HL-60/S4 treated with phorbol 12-myristate 13-acetate at 8.2 ng/mL for 4 days and 3 days (cell line): ENCODE data around the gene AFF1.

Source experiments
- in situ Hi-C: fragments of 300-500 bp; cut with MboI; formaldehyde crosslinking; loops from 2 replicates; pipeline ENCODE4 v1.15.0; 2022; ENCODE audit warnings: low sequenced_read_pairs

AFF1 gene

DNA sequence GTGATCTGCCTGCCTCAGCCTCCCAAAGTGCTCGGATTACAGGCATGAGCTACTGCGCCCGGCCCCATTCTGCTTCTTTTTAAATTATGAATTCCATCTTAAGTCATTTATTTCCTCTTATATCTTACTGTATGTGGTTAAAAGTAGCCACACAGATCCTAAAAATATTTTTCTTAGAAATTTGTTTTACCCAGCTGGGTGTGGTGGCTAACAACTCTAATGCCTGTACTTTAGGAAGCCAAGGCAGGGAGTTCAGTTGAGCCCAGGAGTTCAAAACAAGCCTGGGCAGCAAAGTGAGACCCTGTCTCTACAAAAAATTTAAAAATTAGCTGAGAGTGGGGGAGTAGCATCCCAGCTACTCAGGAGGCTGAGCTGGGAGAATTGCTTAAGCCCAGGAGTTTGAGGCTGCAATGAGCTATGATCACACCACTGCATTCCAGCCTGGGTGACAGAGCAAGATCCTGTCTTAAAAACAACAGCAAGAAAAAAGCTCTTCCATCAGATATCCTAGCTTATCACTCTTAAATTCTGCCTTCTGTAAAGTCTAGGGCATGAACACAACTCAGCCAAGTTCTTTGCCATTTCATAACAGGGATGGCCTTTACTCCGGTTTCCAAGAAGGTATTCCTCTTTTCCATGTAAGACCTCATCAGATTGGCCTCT is 15.1 kb upstream of the AFF1 start:
- in situ Hi-C loops, result loop anchor here (10.0 to 25.0 kb wide), 2 partner anchors 175 to 318 kb away; no protein-coding TSS in a partner anchor

DNA sequence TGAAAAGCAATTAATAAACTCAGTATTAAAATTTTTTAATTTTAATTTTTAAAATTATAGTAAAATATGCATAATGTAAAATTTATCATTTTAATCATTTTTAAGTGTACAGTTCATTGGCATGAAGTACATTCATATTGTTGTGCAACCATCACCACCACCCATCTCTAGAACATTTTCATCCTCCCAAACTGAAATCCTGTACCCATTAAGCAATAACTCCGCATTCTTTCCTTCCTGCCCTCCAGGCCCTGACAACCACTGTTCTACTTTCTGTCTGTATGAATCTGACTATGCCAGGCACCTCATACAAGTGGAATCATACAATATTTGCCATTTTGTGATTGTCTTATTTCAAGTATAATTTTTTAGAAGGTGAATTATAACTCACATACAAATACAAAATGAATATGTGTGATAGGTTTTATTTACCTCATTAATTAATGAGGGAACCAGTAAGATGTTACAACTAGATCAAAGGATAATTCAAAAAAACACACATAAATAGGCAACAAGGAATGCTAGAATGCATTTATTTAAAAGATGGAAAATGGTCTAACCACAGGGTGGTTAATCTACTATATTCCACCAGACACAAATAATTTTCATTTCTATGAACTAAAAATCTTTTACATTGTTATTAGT is 13.1 kb upstream of the AFF1 start:
- in situ Hi-C loops, result loop anchor here (10.0 to 25.0 kb wide), 2 partner anchors 173 to 316 kb away; no protein-coding TSS in a partner anchor

DNA sequence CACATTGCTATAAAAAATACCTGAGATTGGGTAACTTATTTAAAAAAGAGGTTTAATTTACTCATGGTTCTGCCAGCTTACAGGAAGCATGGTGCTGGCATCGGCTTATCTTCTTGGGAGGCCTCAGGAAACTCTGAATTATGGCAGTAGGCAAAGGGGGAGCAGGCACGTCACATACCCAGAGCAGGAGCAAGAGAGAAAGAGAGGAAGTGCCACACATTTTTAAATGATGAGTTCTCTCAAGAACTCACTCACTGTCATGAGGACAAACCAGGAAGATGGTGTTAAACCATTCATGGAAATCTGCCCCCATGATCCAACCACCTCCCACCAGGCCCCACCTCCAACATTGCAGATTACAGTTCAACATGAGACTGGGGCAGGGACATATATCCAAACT is 10.0 kb upstream of the AFF1 start:
- in situ Hi-C loops, result loop anchor here (10.0 to 25.0 kb wide), 2 partner anchors 170 to 312 kb away; no protein-coding TSS in a partner anchor

DNA sequence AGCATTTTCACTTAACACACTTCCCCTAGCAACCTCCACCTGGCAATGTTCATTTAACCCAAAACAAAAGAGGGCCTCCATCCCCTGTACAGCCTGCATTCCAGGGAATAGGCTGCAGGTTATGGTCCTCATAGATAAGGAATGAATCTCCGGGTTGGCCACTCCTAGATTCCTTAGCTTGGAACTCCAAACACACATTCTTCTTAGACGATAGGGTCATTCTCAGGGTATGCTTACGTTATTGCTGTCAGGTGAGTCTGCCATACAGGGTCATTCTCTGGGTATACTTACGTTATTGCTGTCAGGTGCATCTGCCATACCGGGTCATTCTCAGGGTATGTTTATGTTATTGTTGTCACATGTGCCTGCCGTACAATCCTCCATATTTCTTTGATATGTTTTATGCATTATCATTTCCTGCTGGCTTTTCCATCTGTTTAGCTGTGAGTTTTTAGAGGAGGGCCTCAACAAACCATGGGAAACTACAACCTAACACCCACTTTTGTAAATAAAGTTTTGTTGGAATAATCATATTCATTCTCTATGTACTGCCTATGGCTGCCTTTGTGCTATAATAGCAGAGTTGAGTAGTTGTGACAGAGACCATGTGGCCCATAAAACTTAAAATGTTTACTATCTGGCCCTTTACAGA is 8.2 kb upstream of the AFF1 start:
- in situ Hi-C loops, result loop anchor here (10.0 kb wide), 1 partner anchor 168 kb away; no protein-coding TSS in a partner anchor

DNA sequence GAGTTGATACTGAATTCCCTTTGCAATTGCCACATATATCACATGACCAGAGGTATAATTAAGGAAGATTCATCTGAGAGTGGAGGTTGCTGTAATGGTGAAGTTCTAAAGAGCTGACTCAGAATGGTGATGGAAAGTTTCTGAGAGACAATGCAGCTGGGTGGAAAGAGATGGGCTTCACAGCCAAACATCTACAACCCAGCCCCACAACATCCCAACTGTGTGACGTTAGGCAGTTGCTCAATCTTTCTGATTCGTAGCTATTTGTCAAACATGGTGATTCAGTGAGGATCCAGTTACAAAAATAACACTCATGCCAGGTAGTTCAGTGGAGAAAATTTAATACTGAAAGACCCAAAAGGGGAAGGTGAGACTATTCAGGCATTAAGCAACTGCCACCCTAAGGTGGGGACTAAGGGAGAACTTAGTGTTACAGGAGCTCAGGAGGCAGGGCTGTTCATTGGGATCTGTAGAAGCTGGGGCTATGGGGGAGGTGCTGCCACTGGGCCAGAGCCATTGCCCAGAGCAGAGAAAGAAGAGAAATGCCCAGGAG is 6.9 kb upstream of the AFF1 start:
- in situ Hi-C loops, result loop anchor here (10.0 kb wide), 1 partner anchor 167 kb away; no protein-coding TSS in a partner anchor

DNA sequence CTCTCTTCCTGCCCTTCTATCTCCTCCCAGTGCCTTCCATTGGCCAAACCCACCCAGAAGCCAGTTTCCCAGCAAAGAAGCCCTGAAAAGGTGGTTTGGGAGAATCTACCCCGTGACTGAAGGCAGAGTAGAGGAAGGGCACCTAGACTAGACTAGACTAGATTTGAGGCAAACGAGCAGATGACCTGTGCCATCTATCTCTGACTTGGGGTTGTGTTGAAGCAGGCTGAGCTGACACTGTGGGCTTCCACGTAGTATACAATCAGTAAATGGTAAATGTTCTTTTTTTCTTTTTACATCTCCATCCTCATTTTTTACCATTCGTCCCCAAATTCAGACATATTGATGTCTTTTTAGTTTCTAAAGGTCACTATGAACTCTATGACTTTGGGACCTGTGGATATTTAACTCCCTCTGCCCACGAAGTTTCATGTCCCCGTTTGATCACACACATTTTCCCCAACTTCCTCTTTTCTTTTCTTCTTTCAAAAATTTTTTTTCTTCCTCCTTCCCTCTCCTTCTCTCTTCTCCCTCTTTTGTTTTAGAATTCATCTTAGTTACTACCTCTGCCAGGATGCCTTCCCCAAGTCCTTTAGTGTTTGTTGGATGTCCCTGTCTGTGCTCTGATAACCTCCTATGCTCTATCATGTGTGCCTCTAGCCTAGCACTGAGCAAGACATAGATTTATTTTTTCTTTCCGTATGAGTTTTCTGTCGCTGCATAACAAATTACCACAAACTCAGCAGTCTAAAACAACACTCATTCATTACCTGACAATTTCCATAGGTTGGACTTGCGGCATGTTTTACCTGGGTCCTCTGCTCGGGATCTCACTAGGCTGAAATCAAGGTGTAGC is 6.2 kb upstream of the AFF1 start:
- in situ Hi-C loops, result loop anchor here (10.0 kb wide), 1 partner anchor 166 kb away; no protein-coding TSS in a partner anchor

DNA sequence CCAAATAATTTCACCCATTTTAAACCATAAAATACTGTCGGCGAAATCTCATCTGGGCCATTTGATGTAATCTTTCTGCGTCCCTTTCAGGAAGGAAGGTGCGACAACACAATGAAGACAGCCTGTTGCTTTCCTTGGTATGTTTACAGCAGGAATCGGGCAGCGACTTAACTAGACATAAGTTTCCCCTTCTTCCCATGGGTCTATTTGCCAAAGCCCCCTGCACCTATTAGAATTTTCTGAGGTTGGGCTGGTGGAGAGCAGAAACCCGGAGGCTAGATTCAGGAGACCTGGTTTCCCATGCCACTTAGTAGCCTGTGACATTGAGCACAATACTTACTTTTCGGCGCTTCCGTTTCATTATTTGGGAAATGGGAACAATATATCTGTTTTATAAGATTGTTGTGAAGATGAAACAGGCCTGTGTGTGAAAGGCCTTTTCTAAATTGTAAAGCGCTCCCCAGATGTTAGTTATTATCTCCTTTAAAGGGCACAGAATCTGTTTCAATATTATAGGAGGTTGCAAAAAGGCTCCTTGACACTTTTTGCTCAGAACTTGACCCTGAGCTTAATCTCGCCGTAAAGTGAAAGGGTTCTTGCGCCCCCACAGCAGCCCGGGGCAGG is 552 bp upstream of the AFF1 start:
- in situ Hi-C loops, result loop anchor here (10.0 kb wide), 1 partner anchor 71 kb away; no protein-coding TSS in a partner anchor

DNA sequence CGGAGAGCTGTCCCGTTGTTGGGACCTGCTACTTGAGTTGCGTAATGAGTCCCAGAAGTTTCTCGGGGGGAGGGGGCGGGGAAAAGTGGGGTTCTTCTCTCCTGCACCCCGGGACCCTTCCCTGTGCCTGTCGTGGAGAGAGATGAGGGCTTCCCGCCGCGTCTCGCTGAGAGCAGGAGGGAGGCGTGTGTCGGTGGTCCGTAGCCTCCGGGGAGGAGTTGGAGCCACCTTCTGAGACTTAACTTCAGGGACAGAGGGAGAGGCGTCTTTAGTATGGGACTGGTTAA is 698 bp downstream of the AFF1 start:
- in situ Hi-C loops, result loop anchor here (10.0 kb wide), 1 partner anchor 69 kb away; no protein-coding TSS in a partner anchor

DNA sequence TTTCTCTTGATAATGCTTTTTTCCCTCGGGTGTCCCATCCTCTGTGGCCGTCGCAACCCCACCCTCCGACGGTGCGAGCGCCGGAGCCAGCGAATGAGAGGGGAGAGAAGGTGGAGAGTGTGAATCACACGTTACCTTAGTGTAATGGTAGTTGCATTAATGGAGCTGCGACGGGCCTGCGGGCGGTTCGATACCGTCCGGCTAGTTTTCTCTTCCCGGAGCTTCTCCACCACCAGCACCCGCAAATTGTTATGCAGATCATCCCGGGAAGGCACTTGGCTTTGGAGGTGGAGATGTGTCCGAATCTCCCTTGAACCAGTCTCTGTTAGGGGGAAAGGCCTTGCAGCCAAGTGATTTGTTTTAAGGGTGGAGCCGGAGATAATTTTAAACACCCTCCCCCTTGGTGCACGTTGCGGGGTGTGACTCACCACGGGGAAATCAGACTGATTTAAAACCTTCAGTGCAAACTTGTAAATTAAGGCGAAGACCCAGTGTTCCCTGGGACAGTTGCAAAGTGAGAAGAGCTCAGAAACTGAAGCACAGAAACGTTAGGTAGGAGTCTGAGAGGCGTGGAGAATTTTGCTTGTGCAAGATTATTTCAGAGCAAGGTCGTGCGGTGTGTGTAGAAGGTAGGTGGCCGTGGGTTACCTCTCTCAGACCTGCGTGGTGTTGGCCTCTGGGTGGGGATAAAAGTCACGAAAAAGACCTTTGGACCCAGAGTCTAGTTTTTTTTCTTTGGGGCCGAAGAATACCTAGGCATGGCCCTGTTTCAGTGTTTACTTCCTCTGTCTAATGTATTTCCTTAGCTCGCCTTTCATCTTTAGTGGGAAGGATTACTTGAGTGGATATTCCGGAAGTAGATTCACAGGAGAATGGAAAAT is 1.3 kb downstream of the AFF1 start:
- in situ Hi-C loops, result loop anchor here (10.0 kb wide), 1 partner anchor 69 kb away; no protein-coding TSS in a partner anchor

DNA sequence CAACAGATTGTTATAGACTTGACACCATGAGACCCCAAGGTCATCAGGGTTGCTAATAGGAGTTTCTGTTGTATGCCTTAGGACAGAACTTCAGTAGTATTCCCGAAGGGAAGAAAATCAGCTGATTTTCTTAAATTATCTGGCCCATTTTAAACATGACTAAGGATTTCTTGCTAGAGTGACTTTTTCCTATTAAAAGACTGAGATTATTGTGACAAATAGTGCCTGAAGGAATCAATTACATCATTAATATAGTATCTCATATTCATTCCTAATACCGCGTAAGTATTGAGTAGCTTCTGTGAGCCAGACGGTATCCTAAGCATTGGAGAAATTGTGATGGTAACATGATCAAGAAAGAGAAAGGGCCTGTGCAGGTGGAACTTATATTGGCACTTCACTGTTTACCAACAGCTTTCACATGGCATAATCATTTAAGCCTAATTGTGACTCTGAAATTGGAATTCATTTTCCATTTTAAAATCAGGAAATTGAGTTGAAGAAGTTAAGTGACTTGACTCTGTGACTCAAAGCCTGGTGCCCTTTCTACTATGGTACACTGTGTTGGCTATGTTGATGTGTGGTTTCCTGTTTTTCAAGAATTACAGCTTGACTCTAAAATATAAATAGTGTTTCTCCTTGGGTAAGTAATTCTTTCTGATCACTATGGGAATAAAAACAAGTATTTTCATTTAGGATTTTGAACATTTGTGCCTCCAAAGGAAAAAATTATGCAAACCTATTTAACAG is 4.1 kb downstream of the AFF1 start:
- in situ Hi-C loops, result loop anchor here (10.0 kb wide), 1 partner anchor 66 kb away; no protein-coding TSS in a partner anchor

DNA sequence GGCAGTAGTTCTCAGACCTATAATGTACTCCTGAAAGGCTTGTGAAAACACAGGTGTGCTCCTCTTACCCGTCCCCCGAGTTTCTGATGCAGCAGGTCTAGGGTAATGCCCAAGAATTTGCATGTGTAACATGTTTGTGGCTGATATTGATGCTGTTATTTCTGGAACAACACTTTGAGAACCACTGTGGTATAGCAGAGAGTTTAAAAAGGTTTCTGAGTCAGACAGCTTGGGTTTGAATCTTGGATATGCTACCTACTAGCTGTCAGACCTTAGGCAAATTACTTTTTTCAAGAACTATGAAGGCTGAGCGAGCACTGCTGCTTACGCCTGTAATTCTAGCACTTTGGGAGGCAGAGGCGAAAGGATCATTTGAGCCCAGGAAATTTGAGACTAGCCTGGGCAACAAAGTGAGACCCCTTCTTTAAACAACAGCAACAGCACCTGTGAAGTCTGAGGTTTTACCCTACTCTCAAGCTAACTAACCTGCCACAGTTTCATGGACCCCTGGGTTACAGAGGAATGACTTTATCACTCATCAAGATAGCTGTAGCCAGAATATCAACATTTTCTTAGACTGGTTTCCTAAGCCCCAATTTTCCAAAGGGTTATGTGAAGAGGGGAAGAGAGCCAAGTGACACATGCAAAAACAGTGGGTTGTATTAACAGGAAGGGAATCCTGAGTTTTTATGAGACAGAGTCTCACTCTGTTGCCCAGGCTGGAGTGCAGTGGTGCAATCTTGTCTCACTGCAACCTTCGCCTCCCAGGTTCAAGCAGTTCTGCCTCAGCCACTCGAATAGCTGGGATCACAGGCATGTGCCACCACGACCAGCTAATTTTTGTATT is 5.1 kb downstream of the AFF1 start:
- in situ Hi-C loops, result loop anchor here (10.0 kb wide), 1 partner anchor 65 kb away; no protein-coding TSS in a partner anchor

DNA sequence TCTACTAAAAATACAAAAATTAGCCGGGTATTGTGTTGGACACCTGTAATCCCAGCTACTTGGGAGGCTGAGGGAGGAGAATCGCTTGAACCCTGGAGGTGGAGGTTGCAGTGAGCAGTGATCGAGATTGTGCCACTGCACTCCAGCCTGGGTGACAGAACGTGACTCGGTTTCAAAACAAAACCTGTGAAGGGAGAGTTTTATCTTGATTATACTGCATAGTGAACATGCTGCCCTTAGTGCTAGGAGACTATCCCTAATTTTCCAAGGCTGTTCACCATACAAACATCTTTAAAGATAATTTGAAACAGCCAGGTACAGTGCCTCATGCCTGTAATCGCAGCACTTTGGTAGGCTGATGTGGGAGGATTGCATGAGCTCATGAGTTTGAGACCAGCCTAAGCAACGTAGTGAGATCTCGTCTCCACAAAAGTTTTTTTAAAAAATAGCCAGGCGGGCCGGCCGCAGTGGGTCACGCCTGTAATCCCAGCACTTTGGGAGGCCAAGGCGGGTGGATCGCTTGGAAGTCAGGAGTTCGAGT is 6.2 kb downstream of the AFF1 start:
- in situ Hi-C loops, result no loop called here

DNA sequence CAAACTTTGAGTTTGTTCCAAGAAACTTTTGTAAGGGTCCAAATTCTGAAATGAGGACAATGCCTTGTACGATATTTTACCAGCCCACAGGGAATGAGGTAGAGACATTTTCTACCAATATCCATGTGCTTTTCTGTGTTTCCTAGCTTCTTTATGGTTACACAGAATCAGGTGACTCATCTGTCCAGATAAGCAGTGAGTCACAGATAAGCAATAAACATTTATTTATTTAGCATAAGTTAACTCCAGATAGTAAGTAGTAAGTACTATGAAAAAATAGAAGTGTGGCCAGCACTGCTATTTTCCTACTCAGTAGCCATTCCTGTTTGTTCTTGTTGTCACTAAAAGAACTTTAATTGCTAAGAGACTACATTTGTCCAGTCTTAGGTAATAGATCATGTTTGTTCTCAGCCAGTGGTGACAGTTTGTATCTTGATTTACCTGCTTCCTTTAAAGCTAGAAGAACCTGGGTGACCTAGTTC is 7.4 kb downstream of the AFF1 start:
- in situ Hi-C loops, result no loop called here

DNA sequence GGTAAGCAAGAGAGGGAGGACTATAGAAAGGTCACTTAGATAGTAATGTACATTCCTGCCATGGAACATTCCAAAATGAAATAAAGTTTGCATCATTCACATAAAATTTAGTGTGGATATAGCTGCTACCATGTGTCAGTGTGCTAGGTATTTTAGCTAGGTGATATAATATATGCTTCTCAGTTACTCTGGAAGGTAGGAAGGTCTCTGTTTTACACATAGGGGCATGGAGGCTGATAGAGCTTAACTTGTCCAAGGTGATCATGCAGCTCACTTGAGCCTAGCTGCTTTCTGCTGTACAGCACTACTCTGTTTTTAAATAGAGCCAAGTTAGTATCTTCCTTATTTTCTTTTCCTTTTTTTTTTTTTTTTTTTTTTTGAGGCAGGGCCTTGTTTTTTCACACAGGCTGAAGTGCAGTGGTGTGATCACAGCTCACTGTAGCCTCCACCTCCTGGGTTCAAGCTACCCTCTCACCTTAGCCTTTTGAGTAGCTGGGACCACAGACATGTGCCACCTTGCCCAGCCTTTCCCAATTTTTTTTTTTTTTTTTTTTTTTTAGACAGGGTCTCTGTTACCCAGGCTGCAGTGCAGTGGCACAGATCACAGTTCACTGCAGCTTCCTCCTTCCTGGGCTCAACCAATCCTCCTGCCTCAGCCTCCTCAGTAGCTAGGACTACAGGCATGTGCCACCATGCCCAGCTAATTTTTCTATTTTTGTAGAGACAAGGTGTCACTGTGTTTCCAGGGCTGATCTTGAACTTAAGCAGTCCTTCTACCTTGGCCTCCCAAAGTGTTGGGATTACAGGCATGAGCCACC is 10.4 kb downstream of the AFF1 start:
- in situ Hi-C loops, result no loop called here

DNA sequence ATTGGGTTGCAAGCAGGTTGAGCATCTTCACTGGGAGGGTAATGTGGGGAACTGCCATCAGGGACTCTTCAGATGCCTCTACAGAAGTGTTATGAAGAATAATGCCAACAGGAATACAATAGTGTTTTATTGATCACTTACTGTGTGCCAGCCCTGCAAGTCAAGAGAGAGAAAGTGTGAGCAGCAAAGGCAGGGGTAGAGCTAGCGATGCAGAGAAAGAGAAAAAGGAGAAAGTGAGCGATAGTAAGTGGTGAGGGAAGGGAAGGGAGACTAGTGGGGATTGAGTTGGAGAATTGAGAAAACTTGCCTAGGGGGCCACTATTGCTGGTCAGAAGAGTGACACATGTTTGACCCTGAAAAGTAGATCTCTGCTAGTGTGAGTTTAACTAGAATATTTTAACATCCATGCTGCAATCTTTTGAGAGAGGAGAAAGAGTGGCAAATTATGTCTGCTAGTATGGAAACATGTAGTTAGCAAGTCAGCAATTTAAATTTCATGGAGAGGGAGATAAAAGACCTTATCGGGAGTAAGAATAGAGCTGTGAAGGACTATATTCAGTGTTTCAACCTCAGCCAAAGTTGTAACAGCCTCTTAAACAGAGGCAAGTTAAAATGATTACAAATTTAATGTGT is 12.2 kb downstream of the AFF1 start:
- in situ Hi-C loops, result no loop called here
